Body of pancreas (tissue), 4 donors: Measurements from ENCODE around the gene LAD1.

ENCODE experiments used
- POLR2A ChIP-seq, 3 donors: fragments of 450-650 bp; IDR thresholded peaks; one replicate each; pipeline ENCODE4 v1.6.1; 2016; ENCODE audit warnings: antibody characterized with exemption in 3 of 3, mild to moderate bottlenecking in 2 of 3
- TF ChIP-seq, protein P1 (sequence below), 7 experiments: fragments of 450-650 bp in 4 of 7; fragments of 200-600 bp in 3 of 7; sonication (generic) in 3 of 7; IDR thresholded peaks; one replicate each; pipeline ENCODE4 v1.5.1; 2016 to 2019; ENCODE audit warnings: antibody characterized with exemption in 7 of 7

DNA sequence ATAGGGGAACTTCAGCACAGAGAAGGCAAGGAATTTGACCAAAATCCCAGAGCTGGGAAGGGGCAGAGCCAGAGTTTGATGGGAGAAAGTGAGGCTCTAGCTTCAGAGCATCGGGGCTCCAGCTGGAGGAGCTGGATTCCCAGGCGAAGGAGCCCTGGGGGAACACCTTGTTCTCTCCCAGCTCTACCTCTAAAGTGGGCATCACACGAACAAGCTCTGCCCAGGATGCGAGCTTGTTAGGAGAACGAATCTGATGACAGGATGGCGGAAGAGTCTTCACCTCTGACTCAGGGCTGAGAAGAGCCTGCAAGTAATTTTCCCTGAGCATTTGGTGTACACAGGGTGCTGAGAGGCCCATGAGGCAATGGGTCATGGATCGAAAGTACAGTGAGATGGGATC lies 43.7 kb downstream of the LAD1 start:
- TF ChIP-seq POLR2A (IDR thresholded peaks at IDR 0.05): no peak
- TF ChIP-seq, protein P1, sequence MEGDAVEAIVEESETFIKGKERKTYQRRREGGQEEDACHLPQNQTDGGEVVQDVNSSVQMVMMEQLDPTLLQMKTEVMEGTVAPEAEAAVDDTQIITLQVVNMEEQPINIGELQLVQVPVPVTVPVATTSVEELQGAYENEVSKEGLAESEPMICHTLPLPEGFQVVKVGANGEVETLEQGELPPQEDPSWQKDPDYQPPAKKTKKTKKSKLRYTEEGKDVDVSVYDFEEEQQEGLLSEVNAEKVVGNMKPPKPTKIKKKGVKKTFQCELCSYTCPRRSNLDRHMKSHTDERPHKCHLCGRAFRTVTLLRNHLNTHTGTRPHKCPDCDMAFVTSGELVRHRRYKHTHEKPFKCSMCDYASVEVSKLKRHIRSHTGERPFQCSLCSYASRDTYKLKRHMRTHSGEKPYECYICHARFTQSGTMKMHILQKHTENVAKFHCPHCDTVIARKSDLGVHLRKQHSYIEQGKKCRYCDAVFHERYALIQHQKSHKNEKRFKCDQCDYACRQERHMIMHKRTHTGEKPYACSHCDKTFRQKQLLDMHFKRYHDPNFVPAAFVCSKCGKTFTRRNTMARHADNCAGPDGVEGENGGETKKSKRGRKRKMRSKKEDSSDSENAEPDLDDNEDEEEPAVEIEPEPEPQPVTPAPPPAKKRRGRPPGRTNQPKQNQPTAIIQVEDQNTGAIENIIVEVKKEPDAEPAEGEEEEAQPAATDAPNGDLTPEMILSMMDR (IDR thresholded peaks at IDR 0.05): no peak
